EL (cell line): ENCODE results near the gene LRMDA.

Experiments used
- DNase-seq: peaks from one replicate; pipeline ENCODE4 v3.0.0-alpha.2; 2016

The LRMDA gene

DNA sequence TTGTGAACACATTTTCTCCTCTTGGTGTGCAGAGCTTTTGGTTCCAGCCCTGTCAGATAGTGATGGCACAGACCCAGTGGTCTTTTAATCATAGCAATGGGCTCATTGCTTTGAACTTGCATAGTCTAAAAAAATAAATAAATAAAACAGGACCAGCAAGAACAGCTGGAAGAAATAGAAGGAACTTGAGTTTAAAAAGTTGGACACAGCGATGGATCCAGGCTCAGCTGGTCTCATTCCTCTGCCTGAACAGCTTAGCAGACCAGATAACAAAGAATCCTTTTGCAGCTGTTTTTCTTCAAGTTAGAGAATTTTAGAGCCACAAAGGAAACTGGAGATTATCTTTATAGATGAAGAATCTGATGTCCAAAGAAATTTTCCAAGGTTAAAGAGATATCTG lies 1005.6 kb downstream of the LRMDA start:
- no peak for DNase-seq

DNA sequence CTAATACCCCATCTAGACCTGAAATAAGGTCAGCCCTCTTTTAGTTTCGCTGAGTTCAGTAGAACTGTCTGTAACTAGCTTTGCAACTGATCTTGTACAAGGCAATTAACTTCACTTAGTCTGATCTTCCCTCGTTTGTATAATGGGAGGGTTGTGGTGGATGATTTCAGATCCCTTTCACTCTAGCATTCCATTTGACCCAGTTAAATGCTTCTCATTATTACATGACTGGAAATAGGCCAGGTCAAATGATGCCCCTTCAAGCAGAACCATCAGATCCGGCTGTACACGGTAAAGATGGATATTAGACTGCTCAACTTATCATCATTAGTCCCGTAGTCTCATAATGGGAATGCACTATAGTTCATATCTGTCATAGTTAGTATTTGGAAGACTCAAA lies 1009.0 kb downstream of the LRMDA start:
- no peak for DNase-seq

DNA sequence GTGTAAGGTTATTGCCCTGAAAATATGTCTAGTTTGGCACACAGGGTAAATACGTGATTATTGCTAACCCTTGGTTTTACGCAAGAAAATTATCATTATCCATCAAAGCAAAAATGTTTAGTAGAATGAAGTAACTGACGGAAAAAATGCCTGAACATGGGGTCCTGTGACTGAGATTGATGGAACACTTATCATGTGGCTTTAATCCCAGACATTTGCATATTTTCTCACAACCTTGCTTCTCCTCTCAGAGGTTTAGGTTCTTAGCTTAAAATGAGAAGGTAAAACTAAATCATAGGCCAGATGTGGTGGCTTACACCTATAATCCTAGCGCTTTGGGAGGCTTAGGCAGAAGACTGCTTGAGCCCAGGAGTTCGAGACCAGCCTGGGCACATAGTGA lies 1010.7 kb downstream of the LRMDA start:
- no peak for DNase-seq

DNA sequence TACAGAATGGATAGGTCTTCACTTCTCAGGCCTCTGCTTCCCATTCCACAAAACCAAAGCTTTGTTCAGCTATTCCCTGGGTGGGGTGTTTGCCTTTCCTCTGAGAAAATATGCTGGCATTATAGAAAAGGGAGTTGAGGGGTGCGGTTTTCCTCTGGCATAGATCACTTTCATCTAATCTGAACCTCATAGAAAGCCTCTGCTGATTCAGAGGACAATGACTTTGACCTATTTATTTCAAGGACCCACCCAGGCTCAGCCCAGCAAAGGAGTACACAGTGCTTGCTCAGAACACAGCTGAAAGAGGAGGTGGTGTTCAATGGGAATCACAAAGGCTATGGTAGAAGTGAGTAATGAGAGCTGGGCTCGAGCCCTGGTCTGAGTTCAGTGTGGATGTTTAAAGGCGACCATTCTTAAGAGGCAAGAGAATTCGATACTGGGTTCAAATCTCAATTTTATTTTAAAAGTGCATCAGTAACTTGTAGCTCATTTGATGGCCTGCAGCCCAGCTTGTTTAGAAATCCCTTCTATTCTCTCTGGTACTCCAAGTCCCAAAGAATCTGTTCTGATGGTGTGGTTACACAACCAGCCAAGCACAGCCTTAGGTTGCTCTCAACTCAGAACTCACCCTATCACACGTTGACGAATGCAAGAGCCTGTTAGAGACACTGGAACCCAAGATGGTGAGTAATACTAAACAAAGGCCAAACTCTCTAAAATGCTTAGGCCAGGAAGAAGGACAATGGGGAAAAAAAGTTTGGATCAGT lies 1012.8 kb downstream of the LRMDA start:
- no peak for DNase-seq

DNA sequence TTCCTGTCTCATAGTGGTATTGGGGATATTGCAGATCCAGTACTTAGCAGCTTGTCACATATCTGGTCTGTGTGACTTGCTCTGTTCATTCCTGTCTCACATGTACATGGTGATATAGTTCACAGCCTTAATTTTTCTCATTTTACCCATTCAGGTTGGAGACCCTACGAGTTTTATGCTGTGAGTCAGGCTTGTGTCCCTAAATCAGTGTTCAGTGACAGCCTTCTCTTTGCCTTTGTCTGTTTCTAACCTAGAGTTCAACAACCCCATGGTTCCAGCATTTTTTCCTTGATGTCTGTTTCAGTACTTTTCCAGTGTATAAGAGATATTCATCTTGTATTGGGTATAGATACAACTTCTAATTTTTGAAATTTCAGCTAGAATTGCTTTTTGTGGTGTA lies 1016.2 kb downstream of the LRMDA start:
- DNase-seq, result no peak

DNA sequence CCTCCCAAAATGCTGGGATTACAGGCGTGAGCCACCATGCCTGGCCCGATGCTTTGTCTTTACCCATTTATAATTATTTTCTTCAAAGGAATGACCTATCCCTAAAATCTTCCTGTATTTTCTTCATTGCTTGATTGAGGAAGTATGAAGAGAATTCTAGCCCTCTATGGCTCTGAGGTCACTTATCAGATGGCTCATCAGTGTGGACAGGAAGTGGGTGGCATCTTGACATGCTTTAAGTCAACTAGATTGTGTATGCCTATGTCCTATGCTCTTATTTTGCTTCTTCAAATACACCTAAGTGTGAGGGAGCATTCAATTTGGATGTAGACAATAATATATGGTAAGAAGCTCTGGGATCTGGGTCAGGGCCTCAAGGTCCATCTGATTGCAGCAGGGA lies 1020.5 kb downstream of the LRMDA start:
- no peak for DNase-seq

DNA sequence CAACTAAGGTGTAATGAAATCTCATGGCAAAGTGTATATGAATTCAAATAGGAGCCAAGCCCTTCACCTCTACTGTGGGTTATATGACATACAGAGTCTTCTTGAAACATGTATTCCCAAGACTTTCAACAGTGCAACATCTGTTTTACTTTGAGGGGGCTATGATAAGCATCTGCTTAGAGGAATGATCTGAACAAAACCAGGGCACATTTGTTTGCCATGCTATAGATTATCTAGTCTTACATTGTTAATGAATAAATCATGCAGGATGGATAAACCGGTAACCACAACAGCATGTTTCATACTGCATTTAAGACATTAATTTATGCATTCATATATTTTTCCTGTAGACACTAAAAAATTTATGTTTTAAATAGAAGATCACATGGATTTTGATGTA lies 1021.9 kb downstream of the LRMDA start:
- no peak for DNase-seq

DNA sequence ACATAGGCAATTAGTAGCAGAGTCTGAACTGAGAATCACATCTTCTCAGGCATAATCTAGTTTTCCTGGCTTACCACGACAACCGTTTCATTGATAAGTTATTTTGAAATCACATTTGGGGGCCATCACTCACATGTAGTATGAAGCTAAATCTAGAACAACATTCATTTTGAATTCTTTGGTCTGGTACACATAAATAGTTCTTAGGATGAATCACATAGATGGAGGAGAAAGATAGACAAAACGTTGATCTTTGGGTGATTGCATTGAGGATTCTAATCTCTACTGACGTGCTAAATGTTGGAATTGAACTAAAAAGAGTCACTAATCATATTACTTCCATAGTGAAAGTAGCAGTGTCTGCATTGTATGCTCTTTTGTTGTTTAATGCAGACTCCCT lies 1022.6 kb downstream of the LRMDA start:
- peak; percentile 42 for DNase-seq

DNA sequence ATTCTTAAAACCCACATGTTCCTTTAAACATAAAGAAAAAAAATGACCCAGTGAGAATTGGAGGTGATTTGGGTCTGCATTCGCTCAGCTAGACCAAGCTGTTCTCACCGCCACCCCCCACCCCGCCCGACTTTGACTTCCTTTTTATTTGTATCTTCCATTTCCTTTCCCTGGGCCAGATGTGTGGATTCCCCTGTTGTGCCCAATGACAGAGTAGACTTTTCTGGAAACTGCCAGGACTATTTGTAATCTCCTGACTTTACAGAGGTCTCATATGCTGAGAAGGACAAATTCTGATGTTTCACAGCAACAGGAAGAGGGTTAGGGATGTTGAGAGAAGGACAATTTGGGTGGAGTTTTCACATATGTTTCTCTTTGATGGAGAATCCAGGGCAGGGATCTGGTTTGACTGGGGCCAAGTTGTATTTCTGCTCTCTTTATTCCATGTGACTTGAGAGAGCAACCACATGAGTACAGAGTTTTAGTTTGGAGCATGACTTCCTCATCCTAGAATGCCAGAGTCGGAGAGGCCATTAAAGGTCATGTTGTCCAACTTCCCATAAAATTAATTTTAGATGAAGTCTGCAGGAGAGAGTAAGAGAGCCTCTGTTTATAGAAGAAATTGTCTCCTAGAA lies 1023.2 kb downstream of the LRMDA start:
- no peak for DNase-seq

DNA sequence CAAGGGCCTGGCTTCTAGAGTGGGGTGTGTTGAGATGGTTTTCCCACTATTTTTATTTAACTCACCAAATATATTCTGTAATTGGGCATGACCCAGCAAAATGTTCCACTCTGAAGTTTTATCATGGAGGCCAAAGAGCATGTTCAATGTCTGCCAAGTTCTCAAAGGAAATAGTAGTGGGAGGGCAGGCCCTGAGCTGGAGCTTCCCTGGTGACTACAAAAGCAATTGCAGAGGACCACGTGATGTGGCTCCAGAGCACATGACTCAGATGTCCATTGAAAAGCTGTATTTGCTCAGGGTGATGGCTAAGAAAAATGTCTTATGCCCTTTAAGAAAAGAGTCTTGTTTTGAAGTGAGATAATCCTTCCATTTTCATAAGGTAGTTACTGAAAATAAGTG lies 1024.8 kb downstream of the LRMDA start:
- no peak for DNase-seq

DNA sequence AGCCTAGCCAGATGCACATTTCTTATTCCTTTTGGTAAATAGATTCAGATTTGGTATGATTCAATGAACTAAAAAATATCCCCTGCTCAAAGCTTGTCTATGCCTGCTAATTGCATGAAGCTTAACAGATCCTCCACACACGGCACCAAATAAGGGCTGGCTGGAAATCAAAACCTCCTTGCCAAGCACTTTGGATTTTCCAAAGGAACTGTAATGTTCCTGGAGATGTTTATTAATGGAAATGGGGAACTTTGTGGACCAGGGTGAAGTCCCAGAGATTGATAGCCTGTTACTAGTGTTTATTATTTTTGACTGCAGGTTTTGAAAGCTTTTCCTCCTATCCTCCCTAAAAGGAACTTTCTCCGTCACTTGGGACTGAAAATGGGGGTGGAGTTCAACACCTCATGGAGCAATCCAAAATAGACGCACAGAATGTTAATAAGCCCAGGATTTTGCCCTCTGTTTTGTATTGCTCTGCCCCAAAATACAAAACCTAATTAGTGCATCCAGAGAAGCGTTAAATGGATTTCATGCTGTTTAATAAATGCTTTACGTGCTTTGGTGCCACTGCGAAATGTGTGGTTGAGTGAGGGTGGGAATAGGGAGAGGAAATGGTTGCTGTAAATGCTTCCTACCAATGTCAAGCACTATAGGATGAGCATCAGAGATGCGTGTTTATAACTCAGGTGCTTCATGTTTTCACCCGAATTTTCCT lies 1027.7 kb downstream of the LRMDA start:
- no peak for DNase-seq

DNA sequence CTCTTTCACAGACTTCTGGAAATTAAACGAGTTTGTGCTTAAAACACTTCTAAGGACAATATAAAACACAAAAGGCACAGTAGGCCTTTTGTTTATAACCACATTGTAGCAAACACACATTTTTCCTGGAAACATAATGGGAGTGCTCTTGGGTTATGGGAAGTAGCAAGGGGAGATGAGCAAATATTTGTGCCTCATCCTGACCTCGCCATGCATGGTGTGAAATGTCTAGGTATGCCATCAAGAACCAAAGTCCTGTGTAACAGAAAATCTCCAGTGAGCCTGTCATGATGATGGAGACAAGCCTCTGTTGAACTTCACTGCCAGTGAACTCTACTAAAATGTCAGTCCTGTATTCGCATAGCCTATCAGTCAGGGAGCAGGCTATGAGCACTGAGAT lies 1029.6 kb downstream of the LRMDA start:
- DNase-seq, result no peak

DNA sequence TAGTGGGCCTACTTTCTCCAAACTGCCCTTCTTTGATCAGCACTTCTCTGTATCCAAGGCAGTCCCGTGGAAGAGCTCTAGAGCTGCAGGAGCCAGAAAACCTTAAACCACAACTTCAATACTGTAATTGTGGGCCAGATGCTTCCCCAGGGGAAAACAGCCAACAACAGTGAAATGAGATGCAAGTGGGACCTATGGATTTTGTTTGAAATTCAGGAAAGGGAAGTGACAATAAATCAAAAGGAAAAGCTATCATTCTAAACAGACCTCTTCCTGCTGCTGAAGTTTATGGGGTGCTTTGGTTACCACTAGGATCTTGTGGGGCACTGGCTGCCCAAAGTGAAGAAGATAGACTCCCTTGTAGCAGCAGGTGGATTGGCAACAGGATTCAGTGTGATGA lies 1031.7 kb downstream of the LRMDA start:
- DNase-seq, result no peak

DNA sequence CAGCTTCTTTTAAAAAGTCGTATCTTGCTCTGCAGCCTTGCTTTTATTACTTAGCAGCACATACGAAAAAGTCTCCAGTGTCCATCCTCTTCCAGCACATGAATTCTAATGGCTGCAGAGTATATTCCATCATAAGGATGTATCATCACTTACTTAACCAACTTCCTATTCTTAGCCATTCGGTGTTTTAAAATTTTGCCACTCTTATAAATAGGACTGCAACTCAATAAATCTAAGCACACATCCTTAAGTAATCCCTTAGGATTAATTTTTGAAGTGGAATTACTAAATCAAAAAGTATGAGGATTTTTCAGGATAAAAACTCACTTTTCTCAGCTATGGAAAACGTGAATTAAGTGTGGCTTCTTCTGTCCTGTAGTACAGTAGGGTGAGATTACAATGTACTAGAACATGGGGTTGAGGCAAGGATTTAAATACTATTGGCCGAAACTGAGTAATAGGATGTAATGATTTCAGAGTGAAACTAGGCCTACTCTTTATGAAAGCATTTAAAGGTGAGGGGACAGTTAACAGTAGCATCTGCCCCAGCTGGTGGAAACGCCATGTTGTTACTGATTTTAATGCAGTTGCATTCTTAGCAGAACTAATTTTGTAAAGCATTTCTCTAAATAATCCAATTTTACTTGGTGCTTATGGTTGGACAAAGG lies 1035.5 kb downstream of the LRMDA start:
- DNase-seq, result no peak

DNA sequence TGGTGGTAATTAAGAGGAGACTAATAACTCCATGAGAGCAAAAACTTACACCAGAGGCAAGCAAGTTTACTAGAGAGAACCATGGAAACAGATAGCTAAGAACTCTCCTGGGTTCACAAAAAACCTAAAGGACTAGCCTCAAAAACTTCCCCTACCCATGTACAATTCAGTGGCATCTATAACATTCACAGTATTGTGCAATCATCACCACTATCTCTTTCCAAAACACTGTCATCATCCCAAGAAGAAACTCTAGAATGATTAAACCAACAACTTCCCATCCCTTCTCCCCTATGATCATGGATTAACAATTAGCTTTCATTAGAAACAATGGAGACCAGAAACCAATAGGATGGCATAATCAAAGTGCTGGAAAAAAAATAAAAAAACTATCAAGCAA lies 1038.3 kb downstream of the LRMDA start:
- DNase-seq, result no peak

DNA sequence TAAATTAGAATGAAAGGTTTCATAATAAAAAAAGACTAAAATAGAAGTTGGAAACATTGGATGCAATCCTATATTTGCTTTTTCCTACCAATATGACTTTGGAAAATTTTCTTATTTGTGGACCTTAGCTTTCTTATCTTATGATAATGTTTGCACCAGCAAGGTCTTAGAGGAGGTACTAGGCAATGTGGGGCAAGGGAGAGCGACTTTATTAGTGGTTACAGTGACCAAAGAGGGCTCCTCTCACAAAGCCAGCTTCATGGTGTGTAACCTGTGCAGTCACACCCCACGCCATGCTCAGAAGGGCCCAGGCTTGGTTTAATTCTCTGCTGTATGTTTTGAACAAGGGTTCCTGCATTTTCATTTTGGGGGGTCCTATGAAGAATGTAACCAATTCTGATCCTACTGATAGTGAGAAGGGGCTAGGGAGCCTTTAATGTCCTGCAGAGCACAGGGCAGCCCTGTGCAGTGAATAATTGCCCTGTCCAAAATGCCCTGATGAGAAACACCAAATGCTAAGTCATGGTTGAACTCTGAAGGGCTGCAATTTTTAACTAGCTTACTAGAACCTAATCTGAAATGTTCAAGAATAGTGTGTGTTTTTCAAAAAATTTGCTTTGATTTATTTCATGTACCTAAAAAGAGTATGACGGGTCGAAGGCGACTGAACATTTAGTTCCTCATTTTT lies 1047.8 kb downstream of the LRMDA start:
- no peak for DNase-seq

DNA sequence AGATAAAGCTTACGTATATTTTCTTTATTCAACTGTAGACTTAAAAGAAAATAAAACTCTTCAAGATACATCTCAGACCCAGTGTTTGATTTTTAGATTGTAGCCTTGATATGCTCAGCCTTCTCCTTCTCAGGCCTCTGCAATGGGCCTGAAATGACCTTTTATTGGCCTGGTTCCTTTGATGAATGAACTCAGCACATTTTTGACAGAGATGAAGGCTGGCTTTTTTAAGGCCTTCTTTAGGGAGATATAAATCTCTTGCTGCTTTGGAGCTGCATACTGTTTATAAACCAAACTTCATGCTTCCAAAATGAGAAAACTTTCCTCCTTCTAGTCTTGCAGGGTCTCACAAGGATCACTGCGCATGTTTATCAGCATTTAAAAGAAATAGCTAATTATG lies 1049.8 kb downstream of the LRMDA start:
- no peak for DNase-seq

DNA sequence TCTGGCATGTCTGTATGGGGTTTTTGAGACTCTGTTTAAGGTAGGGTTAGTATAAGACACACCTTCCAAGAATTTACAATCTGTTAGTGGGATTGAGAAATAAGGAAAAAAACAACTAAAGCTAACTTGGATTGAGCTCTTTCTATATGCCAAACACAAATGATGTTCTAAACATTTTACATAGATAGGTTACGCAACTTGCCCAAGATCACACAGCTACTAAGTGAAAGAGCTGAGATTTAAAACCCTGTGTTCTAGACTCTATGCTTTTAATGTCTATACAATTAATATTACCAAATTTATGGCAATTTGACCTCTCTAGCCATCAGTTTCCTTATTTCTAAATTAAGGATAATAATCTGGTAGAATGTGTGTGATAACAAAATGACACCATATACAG lies 1056.2 kb downstream of the LRMDA start:
- DNase-seq, result no peak

DNA sequence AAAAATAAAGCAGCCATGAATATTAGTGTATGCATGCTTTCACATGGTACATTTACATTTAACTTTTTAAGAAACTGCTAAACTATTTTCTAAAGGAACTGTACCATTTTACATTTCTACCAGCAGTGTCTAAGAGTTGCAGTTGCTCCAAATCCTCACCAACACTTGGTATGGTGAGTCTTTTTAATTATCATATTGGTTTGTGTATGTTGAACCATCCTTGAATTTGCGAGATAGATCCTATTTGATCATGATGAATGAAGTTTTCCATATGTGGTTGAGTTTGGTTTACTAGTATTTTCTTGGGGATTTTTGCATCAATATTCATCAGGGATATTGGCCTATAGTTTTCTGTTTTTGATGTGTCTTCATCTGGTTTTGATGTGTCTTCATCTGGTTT lies 1057.2 kb downstream of the LRMDA start:
- DNase-seq, result no peak

DNA sequence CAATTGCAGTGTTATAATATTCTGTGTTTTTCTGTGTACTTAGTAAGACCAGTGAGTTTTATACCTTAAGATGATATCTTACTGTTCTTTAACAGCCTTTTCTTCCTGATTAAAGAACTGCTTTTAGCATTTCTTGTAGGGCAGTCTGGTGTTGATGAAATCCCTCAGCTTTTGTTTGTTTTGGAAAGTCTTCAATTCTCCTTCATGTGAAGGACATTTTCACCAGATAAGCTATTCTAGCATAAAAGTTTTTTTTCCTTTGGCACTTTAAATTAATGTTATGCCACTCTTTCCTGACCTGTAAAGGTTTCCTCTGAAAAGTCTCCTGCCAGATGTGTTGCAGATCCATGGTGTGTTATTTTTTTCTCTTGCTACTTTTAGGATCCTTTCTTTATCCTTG lies 1059.8 kb downstream of the LRMDA start:
- no peak for DNase-seq

DNA sequence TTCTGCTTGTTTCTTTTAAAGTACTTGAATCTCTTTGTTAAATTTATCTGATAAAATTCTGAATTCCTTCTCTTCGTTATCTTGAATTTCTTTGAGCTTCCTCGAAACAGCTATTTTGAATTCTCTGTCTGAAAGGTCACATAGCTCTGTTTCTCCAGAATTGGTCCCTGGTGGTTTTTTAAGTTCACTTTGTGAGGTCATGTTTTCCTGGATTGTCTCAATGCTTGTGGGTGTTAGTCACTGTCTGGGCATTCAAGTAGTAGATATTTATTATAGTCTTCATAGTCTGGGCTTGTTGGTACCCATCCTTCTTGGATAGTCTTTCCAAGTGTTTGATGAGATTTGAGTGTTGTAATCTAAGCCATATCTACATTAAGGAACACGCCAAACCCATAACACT lies 1060.6 kb downstream of the LRMDA start:
- peak; percentile 87 for DNase-seq

DNA sequence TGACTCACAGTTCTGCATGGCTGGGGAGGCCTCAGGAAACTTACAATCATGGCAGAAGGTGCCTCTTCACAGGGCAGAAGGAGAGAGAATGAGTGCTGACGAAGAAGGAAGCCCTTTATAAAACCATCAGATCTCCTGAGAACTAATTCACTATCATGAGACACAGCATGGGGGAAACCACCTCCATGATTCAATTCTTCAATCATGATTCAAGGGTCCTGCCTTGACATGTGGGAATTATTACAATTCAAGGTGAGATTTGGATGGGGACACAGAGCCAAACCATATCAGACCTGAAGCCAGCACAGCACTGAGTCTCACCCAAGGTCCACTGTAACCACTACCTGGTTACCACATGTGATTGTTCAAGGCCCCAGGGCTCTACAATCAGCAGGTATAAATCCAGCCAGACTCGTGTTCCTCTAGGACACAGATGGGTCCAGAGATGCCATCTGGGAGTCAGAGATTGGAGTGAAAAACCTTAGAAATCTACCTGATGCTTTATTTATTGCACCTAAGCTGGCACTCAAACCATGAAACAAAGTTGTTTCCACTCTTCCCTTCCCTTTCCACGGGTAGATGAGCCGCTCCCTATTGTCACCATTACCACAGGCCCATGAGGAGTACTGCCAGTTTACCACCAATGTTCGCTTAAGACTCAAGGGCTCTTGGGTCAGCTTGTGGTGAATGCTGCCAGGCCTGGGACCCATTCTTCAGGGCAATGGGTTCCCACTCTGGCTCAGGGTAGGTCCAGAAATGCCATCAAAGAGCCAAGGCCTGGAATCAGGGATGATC lies 1061.5 kb downstream of the LRMDA start:
- no peak for DNase-seq
